Measurements from ENCODE around the gene SGMS2. TPM values are rescaled to one million over a fixed set of nuclear protein-coding genes. Genes with fewer than 3 reads are reported as not detected.

The SGMS2 gene
- total RNA-seq, 1 donor from 2014 or later = 64.3 TPM

- Histone ChIP-seq H3K36me3 (ENCODE audit: control insufficient read depth, insufficient read depth, low read length) (no peaks in the 10 kb centered on the region), H3K27me3 (ENCODE audit: control insufficient read depth, insufficient read depth, low read length) (no peaks in the 10 kb centered on the region), H3K4me3 (ENCODE audit: low read depth, low read length) (no peak overlapping the region)
- DNase-seq (ENCODE audit: low read depth) = no peak
- TF ChIP-seq CTCF (IDR thresholded peaks at IDR 0.05; ENCODE audit: insufficient read depth, low read length, poor library complexity, severe bottlenecking) = no peak
Observed at GRCh38 chr4:107806196-107806595, 18.5 kb upstream of the SGMS2 start.

GRCh38 chr4:107808572-107808971, 16.2 kb upstream of the SGMS2 start:
- Histone ChIP-seq H3K36me3 (ENCODE audit: control insufficient read depth, insufficient read depth, low read length) (no peaks in the 10 kb centered on the region), H3K27me3 (ENCODE audit: control insufficient read depth, insufficient read depth, low read length) (no peaks in the 10 kb centered on the region), H3K4me3 (ENCODE audit: low read depth, low read length) (no peak overlapping the region)
- TF ChIP-seq CTCF (IDR thresholded peaks at IDR 0.05; ENCODE audit: insufficient read depth, low read length, poor library complexity, severe bottlenecking) = no peak
- peak; percentile 31 for DNase-seq (ENCODE audit: low read depth)

DNA sequence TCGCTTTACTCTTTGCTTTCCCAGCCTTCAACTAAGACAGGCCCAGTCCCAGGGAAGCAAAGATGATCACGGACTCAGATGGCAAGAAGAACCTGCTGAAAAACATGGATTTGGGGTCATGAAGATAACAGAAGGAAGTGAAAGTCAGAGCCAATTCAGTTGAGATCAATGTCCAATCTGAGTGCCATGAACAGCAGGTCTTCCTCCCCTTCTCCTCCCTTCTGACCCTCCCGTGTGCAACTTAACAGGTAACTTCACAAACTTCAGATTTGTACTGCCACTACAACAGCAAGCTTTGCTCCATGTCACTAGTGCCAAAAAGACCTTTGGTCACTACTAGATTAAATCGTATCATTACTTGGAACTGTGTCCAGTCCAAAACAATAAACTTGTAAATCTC, 15.5 kb upstream of the SGMS2 start:
- H3K36me3 ChIP-seq (ENCODE audit: control insufficient read depth, insufficient read depth, low read length) = no peaks in the 10 kb centered on the region
- DNase-seq (ENCODE audit: low read depth) = no peak
- no peak overlapping the region for H3K4me3 ChIP-seq (ENCODE audit: low read depth, low read length)
- TF ChIP-seq CTCF (IDR thresholded peaks at IDR 0.05; ENCODE audit: insufficient read depth, low read length, poor library complexity, severe bottlenecking) = no peak
- no peaks in the 10 kb centered on the region for H3K27me3 ChIP-seq (ENCODE audit: control insufficient read depth, insufficient read depth, low read length)

DNA sequence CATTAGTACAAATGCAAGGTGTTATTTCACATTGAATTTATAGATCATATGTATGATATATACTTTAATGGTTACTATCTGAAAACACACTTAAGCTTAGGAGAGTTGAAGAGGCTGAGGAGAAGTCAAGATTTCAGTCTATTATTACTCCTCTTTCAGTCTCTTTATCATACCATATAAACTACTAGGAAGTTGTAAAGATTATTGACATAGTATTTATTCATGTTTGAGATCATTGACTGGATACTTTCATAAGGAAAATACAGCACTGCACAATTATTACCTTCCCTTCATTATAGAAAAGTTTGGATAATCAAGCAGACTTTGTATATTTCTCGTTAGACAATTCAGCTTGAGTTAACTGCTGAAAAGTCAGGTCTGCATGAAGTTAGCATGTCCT, 10.0 kb upstream of the SGMS2 start:
- no peak for DNase-seq (ENCODE audit: low read depth)
- Histone ChIP-seq H3K4me3 (ENCODE audit: low read depth, low read length) (no peak overlapping the region), H3K27me3 (ENCODE audit: control insufficient read depth, insufficient read depth, low read length) (no peaks in the 10 kb centered on the region), H3K36me3 (ENCODE audit: control insufficient read depth, insufficient read depth, low read length) (no peaks in the 10 kb centered on the region)
- no peak for TF ChIP-seq CTCF (IDR thresholded peaks at IDR 0.05; ENCODE audit: insufficient read depth, low read length, poor library complexity, severe bottlenecking)

DNA sequence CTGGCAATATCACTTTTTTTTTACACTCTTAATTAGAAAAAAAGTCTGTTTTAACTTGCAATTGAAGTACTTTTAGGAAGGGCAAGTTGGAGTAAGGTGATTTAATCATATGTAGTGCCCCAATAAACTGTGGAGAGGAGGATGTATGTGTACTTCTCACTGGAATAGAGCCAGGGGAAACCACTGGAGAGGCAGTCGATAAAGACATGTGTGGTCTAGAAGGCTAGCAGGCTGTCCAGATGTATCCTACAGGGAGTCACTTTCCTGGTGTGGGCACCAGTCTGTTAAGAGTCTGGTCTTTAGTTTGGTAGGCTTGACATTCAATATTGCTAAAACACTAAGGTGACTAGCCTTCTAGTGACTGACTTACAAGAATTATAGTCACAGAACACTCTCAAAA, 9.6 kb upstream of the SGMS2 start:
- Histone ChIP-seq H3K36me3 (ENCODE audit: control insufficient read depth, insufficient read depth, low read length) (no peaks in the 10 kb centered on the region), H3K27me3 (ENCODE audit: control insufficient read depth, insufficient read depth, low read length) (no peaks in the 10 kb centered on the region), H3K4me3 (ENCODE audit: low read depth, low read length) (no peak overlapping the region)
- no peak for DNase-seq (ENCODE audit: low read depth)
- no peak for TF ChIP-seq CTCF (IDR thresholded peaks at IDR 0.05; ENCODE audit: insufficient read depth, low read length, poor library complexity, severe bottlenecking)

- H3K4me3 ChIP-seq (ENCODE audit: low read depth, low read length) = no peak overlapping the region
- peak; percentile 32 for DNase-seq (ENCODE audit: low read depth)
- no peak for TF ChIP-seq CTCF (IDR thresholded peaks at IDR 0.05; ENCODE audit: insufficient read depth, low read length, poor library complexity, severe bottlenecking)
- H3K36me3 ChIP-seq (ENCODE audit: control insufficient read depth, insufficient read depth, low read length) = no peaks in the 10 kb centered on the region
- no peaks in the 10 kb centered on the region for H3K27me3 ChIP-seq (ENCODE audit: control insufficient read depth, insufficient read depth, low read length)
Observed at GRCh38 chr4:107818301-107818910, 6.3 kb upstream of the SGMS2 start.
